ENCODE data around the gene FADS1. TPM values are rescaled to one million over a fixed set of nuclear protein-coding genes. Genes with fewer than 3 reads are reported as not detected.

Gene FADS1
- total and polyA plus RNA-seq, 2 of the 8 experiments (the other 6 are each of a cell fraction or from before 2014, with no cell fraction given): 115 to 141 TPM

- TF ChIP-seq CEBPB (IDR thresholded peaks at IDR 0.05; ENCODE audit: low read depth, low read length) (no peak), POLR2A (IDR thresholded peaks at IDR 0.05; ENCODE audit: control extremely low read depth in 1 of 2, low read depth in 2 of 2, low read length in 2 of 2) (no peak), YY1 (IDR thresholded peaks at IDR 0.05; ENCODE audit: low read depth, low read length) (no peak), CHD1 (IDR thresholded peaks at IDR 0.05; ENCODE audit: low read depth, low read length) (no peak), POLR2AphosphoS5 (IDR thresholded peaks at IDR 0.05; ENCODE audit: low read depth, low read length) (no peak; the same call in 1 of the 2 replicates)
Measured at GRCh38 chr11:61810671-61811175, 6.1 kb downstream of the FADS1 start (continued).
